ENCODE results near the gene DUSP18. TPM values are rescaled to one million over a fixed set of nuclear protein-coding genes. Genes with fewer than 3 reads are reported as not detected.

Gene DUSP18
- total and polyA plus RNA-seq, 2 donors (not counting 1 experiment from before 2014, with no cell fraction given) = 7.4 to 10.8 TPM

- Histone ChIP-seq H3K27me3 (ENCODE audit: control insufficient read depth, insufficient read depth, low read length) (no peaks in the 10 kb centered on the region), H3K9ac (ENCODE audit: insufficient read depth, low read length) (no peak overlapping the region), H3K9me3 (ENCODE audit: control insufficient read depth, insufficient read depth, low read depth, low read length) (no peaks in the 10 kb centered on the region), H3K36me3 (ENCODE audit: control insufficient read depth, insufficient read depth, low read length) (no peaks in the 10 kb centered on the region), H3K4me3 (replicated peaks in 1 of 4; ENCODE audit: control extremely low read depth in 1 of 4, insufficient read depth in 1 of 4, low read depth in 3 of 4, low read length in 4 of 4) (no peak overlapping the region), H4K20me1 (ENCODE audit: control insufficient read depth, extremely low read depth, insufficient read depth, low read length) (no peaks in the 10 kb centered on the region), H3K4me2 (ENCODE audit: extremely low read depth, insufficient read depth, low read length) (peak overlapping the region; percentile 37), H3K79me2 (ENCODE audit: control insufficient read depth, insufficient read depth, low read length) (no peaks in the 10 kb centered on the region), H2AFZ (ENCODE audit: low read length) (peak overlapping the region; percentile 8), H3K4me1 (ENCODE audit: control insufficient read depth, extremely low read depth, insufficient read depth, low read length) (peaks cover 6% of the 10 kb centered on the region), H3K27ac (ENCODE audit: insufficient read depth, low read length) (peak overlapping the region; percentile 63)
- TF ChIP-seq CTCF (conservative IDR thresholded peaks at IDR 0.05 in 1 of 2, IDR thresholded peaks at IDR 0.05 in 1 of 2; ENCODE audit: low read depth in 1 of 2, low read length in 2 of 2) (no peak), EZH2 (IDR thresholded peaks at IDR 0.05; ENCODE audit: low read length, missing control alignments) (no peak)
- peak; percentile 77 to 93 for DNase-seq (ENCODE audit: low read depth in 2 of 2)
These were observed 18.2 kb downstream of the DUSP18 start for GRCh38 chr22:30649430-30650007.

DNA sequence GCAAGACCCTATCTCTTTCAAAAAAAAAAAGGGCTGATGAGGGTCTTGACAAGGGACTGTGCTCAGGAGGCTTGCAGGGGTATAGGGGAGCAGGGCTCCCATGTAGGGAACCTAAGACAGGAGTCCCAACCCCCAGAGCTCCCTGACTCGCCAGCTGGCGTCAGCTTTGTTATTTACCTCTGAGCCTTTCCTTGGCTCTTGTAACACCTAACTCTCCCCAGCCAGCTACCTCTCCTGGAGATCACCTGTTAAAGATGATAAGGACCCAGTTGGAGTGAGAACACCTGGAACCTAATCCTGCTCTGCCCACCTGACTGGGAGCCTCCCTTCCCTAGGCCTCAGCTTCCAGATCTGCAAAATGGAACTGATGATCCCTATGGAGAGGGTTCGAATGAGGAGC lies 18.9 kb downstream of the DUSP18 start:
- H2AFZ ChIP-seq (ENCODE audit: low read length) = no peak overlapping the region
- no peaks in the 10 kb centered on the region for H4K20me1 ChIP-seq (ENCODE audit: control insufficient read depth, extremely low read depth, insufficient read depth, low read length)
- H3K4me2 ChIP-seq (ENCODE audit: extremely low read depth, insufficient read depth, low read length) = no peak overlapping the region
- H3K27ac ChIP-seq (ENCODE audit: insufficient read depth, low read length) = peak overlapping the region; percentile 63
- no peak overlapping the region for H3K4me3 ChIP-seq (replicated peaks in 1 of 4; ENCODE audit: control extremely low read depth in 1 of 4, insufficient read depth in 1 of 4, low read depth in 3 of 4, low read length in 4 of 4)
- no peak overlapping the region for H3K9ac ChIP-seq (ENCODE audit: insufficient read depth, low read length)
- H3K9me3 ChIP-seq (ENCODE audit: control insufficient read depth, insufficient read depth, low read depth, low read length) = no peaks in the 10 kb centered on the region
- TF ChIP-seq EZH2 (IDR thresholded peaks at IDR 0.05; ENCODE audit: low read length, missing control alignments) (no peak), CTCF (conservative IDR thresholded peaks at IDR 0.05 in 1 of 2, IDR thresholded peaks at IDR 0.05 in 1 of 2; ENCODE audit: low read depth in 1 of 2, low read length in 2 of 2) (no peak)
- no peaks in the 10 kb centered on the region for H3K79me2 ChIP-seq (ENCODE audit: control insufficient read depth, insufficient read depth, low read length)
- peaks cover 9% of the 10 kb centered on the region for H3K4me1 ChIP-seq (ENCODE audit: control insufficient read depth, extremely low read depth, insufficient read depth, low read length)
- H3K27me3 ChIP-seq (ENCODE audit: control insufficient read depth, insufficient read depth, low read length) = no peaks in the 10 kb centered on the region
- no peak for DNase-seq (ENCODE audit: low read depth in 2 of 2)
- no peaks in the 10 kb centered on the region for H3K36me3 ChIP-seq (ENCODE audit: control insufficient read depth, insufficient read depth, low read length)

- DNase-seq (ENCODE audit: low read depth in 2 of 2) = no peak
- Histone ChIP-seq H3K4me2 (ENCODE audit: extremely low read depth, insufficient read depth, low read length) (no peak overlapping the region), H3K4me3 (replicated peaks in 1 of 4; ENCODE audit: control extremely low read depth in 1 of 4, insufficient read depth in 1 of 4, low read depth in 3 of 4, low read length in 4 of 4) (no peak overlapping the region), H2AFZ (ENCODE audit: low read length) (no peak overlapping the region), H3K9ac (ENCODE audit: insufficient read depth, low read length) (no peak overlapping the region), H3K27ac (ENCODE audit: insufficient read depth, low read length) (no peak overlapping the region), H4K20me1 (ENCODE audit: control insufficient read depth, extremely low read depth, insufficient read depth, low read length) (no peaks in the 10 kb centered on the region), H3K27me3 (ENCODE audit: control insufficient read depth, insufficient read depth, low read length) (no peaks in the 10 kb centered on the region), H3K4me1 (ENCODE audit: control insufficient read depth, extremely low read depth, insufficient read depth, low read length) (peaks cover 14% of the 10 kb centered on the region), H3K36me3 (ENCODE audit: control insufficient read depth, insufficient read depth, low read length) (no peaks in the 10 kb centered on the region), H3K9me3 (ENCODE audit: control insufficient read depth, insufficient read depth, low read depth, low read length) (no peaks in the 10 kb centered on the region), H3K79me2 (ENCODE audit: control insufficient read depth, insufficient read depth, low read length) (peaks cover 2% of the 10 kb centered on the region)
- TF ChIP-seq CTCF (conservative IDR thresholded peaks at IDR 0.05 in 1 of 2, IDR thresholded peaks at IDR 0.05 in 1 of 2; ENCODE audit: low read depth in 1 of 2, low read length in 2 of 2) (no peak), EZH2 (IDR thresholded peaks at IDR 0.05; ENCODE audit: low read length, missing control alignments) (no peak)
These were observed 20.1 kb downstream of the DUSP18 start for GRCh38 chr22:30647536-30647935.
